ENCODE results near the gene FEZ2.
"Not testable (repeated sequence)": the region's sequence is repeated elsewhere in the genome, so short reads cannot be mapped to it uniquely, and the experiment has no call there.

FEZ2 gene

DNA sequence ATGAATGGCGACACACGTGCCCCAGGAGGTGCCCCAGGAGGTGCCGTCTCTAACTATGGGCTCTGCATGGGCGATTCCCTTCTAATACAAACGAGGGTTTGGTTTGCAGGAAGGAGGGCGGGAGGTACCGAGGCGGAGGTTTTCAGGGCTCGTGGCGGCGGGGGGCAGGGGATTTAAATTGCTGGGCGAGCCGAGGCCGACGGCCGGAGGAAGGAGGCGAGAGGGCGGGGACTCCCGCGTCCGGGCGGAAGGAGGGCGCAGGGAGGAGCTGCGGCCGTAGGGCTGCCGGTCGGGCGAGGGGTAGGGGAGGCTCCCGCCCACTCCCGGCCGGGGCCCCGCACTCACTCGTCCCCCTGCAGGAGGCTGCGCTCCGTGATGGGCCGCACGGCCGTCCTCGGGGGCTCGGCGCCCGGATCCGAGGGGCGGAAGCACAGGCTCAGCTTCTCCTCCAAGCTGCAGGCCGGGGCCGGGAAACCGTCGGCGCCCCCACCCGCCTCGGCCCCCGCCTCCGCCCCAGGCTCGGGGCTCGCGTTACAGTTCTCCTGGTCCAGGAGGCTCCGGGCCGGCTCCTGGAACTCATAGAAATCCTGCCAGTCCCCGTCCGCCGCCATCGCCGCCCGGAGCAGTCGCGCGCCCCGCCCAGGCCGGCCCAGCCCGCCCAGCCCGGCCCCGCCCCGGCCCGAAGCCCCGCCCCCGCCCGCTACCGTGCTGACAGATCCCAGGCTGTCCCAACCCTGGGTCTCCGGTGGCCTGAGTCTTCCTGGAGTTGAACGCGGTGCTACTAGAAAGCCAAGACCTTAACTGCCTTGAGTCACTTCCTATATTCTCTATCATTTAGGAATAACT is at the start of gene FEZ2:
Gene FEZ2 (minus strand): TSS at position 637 of the 846 bp plus-strand sequence. CDS start 26 bp downstream, at position 611.
- DNase-seq (ENCODE audit: low read depth in 2 of 2, low spot score in 1 of 2) = peak; percentile 23 to 26

- no peak for DNase-seq (ENCODE audit: low read depth in 2 of 2, low spot score in 1 of 2)
These were observed 37.1 kb upstream of the FEZ2 start for GRCh38 chr2:36634981-36635597.

GRCh38 chr2:36633470-36634092 is 35.6 kb upstream of the FEZ2 start:
- DNase-seq (ENCODE audit: low read depth in 2 of 2, low spot score in 1 of 2) = no peak

DNA sequence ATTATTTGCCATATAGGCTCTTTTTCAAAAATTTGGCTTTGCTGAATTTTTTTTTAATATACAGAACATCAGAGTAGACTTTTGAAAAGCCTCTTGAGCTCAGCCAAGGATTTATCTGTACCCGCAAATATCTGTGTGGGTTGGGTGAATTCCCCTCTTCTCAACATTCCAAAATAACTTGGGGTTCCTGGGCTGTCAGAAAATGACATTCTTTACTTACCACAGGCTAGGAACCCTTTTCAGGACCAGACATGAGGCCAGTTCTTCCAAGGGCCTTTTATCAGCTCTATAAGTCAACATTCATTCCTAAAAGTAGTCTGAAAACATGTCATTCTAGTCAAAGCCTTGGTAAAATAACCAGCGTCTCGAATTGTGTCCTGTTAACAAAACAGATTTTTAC is 28.8 kb upstream of the FEZ2 start:
- DNase-seq (ENCODE audit: low read depth in 2 of 2, low spot score in 1 of 2) = no peak

DNA sequence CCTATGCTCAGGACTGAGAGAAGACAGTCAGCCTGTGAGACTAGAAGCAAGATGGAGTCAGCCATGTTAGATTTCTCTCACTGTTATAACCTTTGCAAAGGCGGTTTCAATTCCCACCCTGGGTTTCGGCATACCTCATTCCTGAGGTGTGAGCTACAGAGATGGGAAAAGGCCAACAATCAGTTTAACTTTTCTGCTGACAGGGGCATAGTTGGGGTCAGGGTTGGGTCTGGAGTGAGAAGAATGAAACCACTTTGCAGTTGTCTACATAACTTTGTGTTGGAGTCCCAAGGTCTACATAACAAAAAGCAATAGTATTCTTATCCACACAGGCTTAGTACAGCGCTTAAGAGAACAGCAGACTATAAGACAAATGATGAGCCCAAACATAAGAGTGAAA is 28.1 kb upstream of the FEZ2 start:
- no peak for DNase-seq (ENCODE audit: low read depth in 2 of 2, low spot score in 1 of 2)

DNA sequence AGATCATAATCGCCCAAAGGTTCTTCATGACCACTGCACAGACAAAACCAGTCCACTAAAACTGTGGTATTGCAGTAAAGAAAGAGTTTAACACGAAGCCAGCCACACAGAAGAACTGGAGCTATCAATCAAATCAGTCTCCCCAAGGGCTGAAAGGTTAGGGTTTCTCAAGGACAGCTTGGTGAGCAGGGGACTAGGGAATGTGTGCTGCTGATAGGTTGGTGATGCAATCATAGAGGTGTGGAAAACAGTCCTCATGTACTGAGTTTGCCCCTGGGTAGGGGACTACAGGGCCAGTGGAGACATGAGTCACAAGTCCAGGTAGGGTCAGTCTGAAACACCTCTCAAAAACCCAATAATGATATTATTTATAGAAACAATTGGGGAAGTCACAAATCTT is 27.3 kb upstream of the FEZ2 start:
- DNase-seq (ENCODE audit: low read depth in 2 of 2, low spot score in 1 of 2) = no peak

DNA sequence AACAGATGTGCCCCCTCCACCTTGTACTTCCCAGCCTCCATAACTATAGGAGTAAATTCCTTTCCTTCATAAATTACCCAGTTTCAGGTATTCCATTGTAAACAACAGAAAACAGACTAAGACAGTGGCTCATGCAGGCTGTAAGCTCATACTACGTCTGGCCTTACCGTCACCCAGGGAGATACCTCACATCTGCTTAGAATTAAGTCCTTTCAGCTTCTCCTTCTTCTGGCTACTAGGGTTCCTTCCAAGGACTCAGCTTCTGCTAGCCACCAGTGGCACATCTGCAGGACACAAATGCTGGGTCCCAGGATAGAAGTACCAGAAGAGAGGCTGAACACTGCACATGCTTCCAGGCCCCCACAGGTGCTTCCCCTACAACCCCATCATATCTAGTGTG is 22.4 kb upstream of the FEZ2 start:
- DNase-seq (ENCODE audit: low read depth in 2 of 2, low spot score in 1 of 2) = no peak

GRCh38 chr2:36618381-36618780 is 20.4 kb upstream of the FEZ2 start:
- no peak for DNase-seq (ENCODE audit: low read depth in 2 of 2, low spot score in 1 of 2)

GRCh38 chr2:36616947-36617346 is 19.0 kb upstream of the FEZ2 start:
- DNase-seq (ENCODE audit: low read depth in 2 of 2, low spot score in 1 of 2) = no peak

GRCh38 chr2:36615222-36615621 is 17.3 kb upstream of the FEZ2 start:
- no peak for DNase-seq (ENCODE audit: low read depth in 2 of 2, low spot score in 1 of 2)

- DNase-seq (ENCODE audit: low read depth in 2 of 2, low spot score in 1 of 2) = no peak
These were observed 15.8 kb upstream of the FEZ2 start for GRCh38 chr2:36613801-36614200.

DNA sequence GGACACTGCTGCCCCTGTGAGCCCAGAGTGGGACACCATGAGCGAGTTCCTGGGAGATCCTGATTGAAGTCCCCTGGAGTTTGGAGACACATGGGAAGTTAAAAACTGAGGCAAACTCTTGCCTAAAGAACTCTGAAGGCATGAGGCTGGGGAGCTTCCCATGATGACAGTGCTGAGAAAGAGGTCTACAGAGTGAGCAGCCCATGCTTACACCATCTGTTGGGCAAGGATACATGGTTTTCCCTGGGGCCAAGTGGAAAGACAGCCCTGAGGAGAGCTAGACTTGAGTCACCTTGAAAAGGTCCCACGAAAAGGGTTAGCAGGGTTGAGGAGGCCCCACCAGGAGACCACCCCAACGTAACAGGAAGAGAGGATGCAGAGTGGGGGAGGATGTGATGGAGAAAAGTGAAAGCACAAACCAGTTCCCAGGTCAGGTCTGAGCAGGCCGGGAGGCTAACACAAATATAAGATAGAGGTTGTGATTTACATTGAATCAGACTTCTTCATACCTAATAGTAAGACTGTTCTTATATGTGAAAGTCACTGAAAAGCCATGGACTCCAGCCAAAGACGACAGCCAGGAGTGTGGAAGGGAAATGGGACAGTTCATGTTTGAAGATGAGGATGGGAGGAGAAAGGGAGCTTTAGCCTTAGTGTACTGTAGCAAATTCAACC is 13.5 kb upstream of the FEZ2 start:
- no peak for DNase-seq (ENCODE audit: low read depth in 2 of 2, low spot score in 1 of 2)

DNA sequence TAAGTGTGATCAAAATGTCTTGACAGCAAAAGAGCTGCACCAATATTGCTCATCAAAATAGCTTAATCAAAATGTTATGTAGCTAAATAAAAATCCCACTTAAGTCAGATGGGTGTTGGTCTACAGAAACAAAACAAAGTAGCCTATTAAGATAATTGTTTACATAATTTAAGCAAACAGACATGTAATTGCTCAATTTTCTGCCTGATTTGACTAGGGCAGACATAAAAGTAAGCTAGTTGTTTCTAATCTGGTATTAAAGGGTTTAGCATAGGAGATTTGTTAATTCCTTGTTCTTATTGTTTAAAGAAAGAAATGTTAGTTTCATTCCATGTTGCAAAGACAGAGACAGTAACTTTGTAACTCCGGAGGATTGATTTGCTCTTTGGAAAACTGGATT is 11.5 kb upstream of the FEZ2 start:
- DNase-seq (ENCODE audit: low read depth in 2 of 2, low spot score in 1 of 2) = no peak

DNA sequence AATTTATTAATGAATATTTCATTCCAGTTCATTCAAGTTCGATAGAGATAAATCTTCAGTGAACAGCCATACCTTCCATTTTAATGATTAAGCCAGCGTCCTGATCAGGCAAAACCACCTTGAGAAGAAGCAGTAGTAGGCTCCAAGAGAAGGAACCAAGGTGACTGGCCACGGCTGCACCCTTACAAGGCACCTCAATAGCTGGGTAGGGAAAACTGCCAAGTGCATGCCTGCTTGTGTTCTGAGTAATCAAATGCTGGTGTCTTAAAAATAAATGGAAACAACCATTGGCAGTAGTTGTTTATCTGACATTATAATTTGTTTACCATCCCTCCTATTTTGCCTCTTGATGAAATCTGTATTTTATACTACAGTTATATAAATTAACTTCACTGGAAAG is 10.0 kb upstream of the FEZ2 start:
- DNase-seq (ENCODE audit: low read depth in 2 of 2, low spot score in 1 of 2) = no peak

GRCh38 chr2:36606925-36607324 is 9.0 kb upstream of the FEZ2 start:
- DNase-seq (ENCODE audit: low read depth in 2 of 2, low spot score in 1 of 2) = no peak

GRCh38 chr2:36605273-36605672 is 7.3 kb upstream of the FEZ2 start:
- no peak for DNase-seq (ENCODE audit: low read depth in 2 of 2, low spot score in 1 of 2)

GRCh38 chr2:36603629-36604028 is 5.7 kb upstream of the FEZ2 start:
- DNase-seq (ENCODE audit: low read depth in 2 of 2, low spot score in 1 of 2) = not testable (repeated sequence)

- DNase-seq (ENCODE audit: low read depth in 2 of 2, low spot score in 1 of 2) = no peak
These were observed 901 bp downstream of the FEZ2 start for GRCh38 chr2:36597003-36597531.

DNA sequence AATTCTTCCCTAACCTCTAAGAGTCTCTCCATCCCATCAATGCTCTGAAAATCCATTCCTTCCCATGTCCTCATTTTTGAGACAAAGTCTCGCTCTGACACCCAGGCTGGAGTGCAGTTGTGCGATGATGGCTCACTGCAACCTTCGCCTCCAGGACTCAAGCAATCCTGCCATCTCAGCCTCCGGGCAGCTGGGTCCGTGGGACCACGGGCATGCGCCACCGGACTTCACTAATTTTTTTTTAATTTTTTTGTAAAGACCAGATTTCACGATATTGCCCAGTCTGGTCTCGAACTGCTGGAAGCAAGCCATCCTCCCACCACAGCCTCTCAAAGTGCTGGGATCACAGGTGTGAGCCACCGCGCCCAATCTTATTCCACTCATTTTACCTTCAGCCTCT is 1.6 kb downstream of the FEZ2 start:
- no peak for DNase-seq (ENCODE audit: low read depth in 2 of 2, low spot score in 1 of 2)

GRCh38 chr2:36594849-36595248 is 3.1 kb downstream of the FEZ2 start:
- DNase-seq (ENCODE audit: low read depth in 2 of 2, low spot score in 1 of 2) = no peak

DNA sequence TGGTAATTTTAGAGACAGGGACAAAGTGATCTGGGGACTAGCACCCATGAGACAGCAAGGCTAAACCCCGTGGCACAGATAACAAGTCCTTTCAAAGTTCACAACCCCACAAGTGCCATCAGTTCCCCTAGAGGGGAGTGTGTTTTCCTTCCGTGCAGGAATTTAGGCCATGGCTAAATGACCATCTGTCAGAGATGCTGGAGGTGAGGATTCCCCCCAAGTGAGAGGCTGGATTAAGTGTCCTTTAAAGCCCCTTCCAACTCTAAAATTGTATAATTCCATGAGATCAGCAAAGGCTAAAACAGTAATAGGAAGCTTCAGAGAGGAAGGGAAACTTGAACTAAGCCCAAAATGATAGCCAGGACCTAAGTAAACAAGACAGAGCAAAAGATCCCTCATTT is 8.7 kb downstream of the FEZ2 start:
- no peak for DNase-seq (ENCODE audit: low read depth in 2 of 2, low spot score in 1 of 2)

GRCh38 chr2:36587556-36587955 is 10.4 kb downstream of the FEZ2 start:
- no peak for DNase-seq (ENCODE audit: low read depth in 2 of 2, low spot score in 1 of 2)

Measured in stimulated activated CD8-positive, alpha-beta memory T cell treated with anti-CD3 and anti-CD28 coated beads, Interleukin-4, amount 100 ng/mL, for 1 hour (primary cell).